ENCODE results near the gene ARPC1A. TPM values are rescaled to one million over a fixed set of nuclear protein-coding genes. Genes with fewer than 3 reads are reported as not detected.

The ARPC1A gene
- total RNA-seq, 1 donor from 2014 or later: 105 TPM

GRCh38 chr7:99381664-99382075, 56.0 kb downstream of the ARPC1A start:
- TF ChIP-seq CTCF (IDR thresholded peaks at IDR 0.05): no peak
- peaks cover 25% of the 10 kb centered on the region for H3K4me1 Mint-ChIP-seq (ENCODE audit: unreplicated experiment)
- H3K36me3 Mint-ChIP-seq (ENCODE audit: unreplicated experiment): peaks cover 7% of the 10 kb centered on the region
- H3K9me3 Mint-ChIP-seq (ENCODE audit: unreplicated experiment): no peaks in the 10 kb centered on the region
- H3K4me3 Mint-ChIP-seq (ENCODE audit: unreplicated experiment): no peak overlapping the region
- no peak for DNase-seq (ENCODE audit: extremely low spot score, unreplicated experiment)
- H3K27me3 Mint-ChIP-seq (ENCODE audit: unreplicated experiment): no peaks in the 10 kb centered on the region
- peak overlapping the region; percentile 34 for H3K27ac Mint-ChIP-seq (ENCODE audit: unreplicated experiment)

- H3K4me3 Mint-ChIP-seq (ENCODE audit: unreplicated experiment): no peak overlapping the region
- DNase-seq (ENCODE audit: extremely low spot score, unreplicated experiment): no peak
- peaks cover 9% of the 10 kb centered on the region for H3K36me3 Mint-ChIP-seq (ENCODE audit: unreplicated experiment)
- no peaks in the 10 kb centered on the region for H3K9me3 Mint-ChIP-seq (ENCODE audit: unreplicated experiment)
- no peaks in the 10 kb centered on the region for H3K27me3 Mint-ChIP-seq (ENCODE audit: unreplicated experiment)
- no peak for TF ChIP-seq CTCF (IDR thresholded peaks at IDR 0.05)
- peaks cover 24% of the 10 kb centered on the region for H3K4me1 Mint-ChIP-seq (ENCODE audit: unreplicated experiment)
- H3K27ac Mint-ChIP-seq (ENCODE audit: unreplicated experiment): no peak overlapping the region
These were observed 57.5 kb downstream of the ARPC1A start for GRCh38 chr7:99383203-99383602.

GRCh38 chr7:99383791-99384370, 58.2 kb downstream of the ARPC1A start:
- H3K4me3 Mint-ChIP-seq (ENCODE audit: unreplicated experiment): no peak overlapping the region
- TF ChIP-seq CTCF (IDR thresholded peaks at IDR 0.05): no peak
- no peaks in the 10 kb centered on the region for H3K9me3 Mint-ChIP-seq (ENCODE audit: unreplicated experiment)
- no peak for DNase-seq (ENCODE audit: extremely low spot score, unreplicated experiment)
- H3K27ac Mint-ChIP-seq (ENCODE audit: unreplicated experiment): no peak overlapping the region
- no peaks in the 10 kb centered on the region for H3K27me3 Mint-ChIP-seq (ENCODE audit: unreplicated experiment)
- H3K4me1 Mint-ChIP-seq (ENCODE audit: unreplicated experiment): peaks cover 24% of the 10 kb centered on the region
- H3K36me3 Mint-ChIP-seq (ENCODE audit: unreplicated experiment): peaks cover 9% of the 10 kb centered on the region

- DNase-seq (ENCODE audit: extremely low spot score, unreplicated experiment): no peak
These were observed 58.8 kb downstream of the ARPC1A start for GRCh38 chr7:99384523-99384922.

GRCh38 chr7:99385564-99385963, 59.9 kb downstream of the ARPC1A start:
- peaks cover 11% of the 10 kb centered on the region for H3K36me3 Mint-ChIP-seq (ENCODE audit: unreplicated experiment)
- no peak overlapping the region for H3K27ac Mint-ChIP-seq (ENCODE audit: unreplicated experiment)
- no peak for TF ChIP-seq CTCF (IDR thresholded peaks at IDR 0.05)
- peaks cover 7% of the 10 kb centered on the region for H3K4me1 Mint-ChIP-seq (ENCODE audit: unreplicated experiment)
- no peaks in the 10 kb centered on the region for H3K9me3 Mint-ChIP-seq (ENCODE audit: unreplicated experiment)
- DNase-seq (ENCODE audit: extremely low spot score, unreplicated experiment): no peak
- no peaks in the 10 kb centered on the region for H3K27me3 Mint-ChIP-seq (ENCODE audit: unreplicated experiment)
- H3K4me3 Mint-ChIP-seq (ENCODE audit: unreplicated experiment): no peak overlapping the region

More at GRCh38 chr7:99384523-99384922, 58.8 kb downstream of the ARPC1A start:
- Mint-ChIP-seq H3K4me3 (ENCODE audit: unreplicated experiment) (no peak overlapping the region), H3K27me3 (ENCODE audit: unreplicated experiment) (no peaks in the 10 kb centered on the region), H3K4me1 (ENCODE audit: unreplicated experiment) (peaks cover 17% of the 10 kb centered on the region), H3K36me3 (ENCODE audit: unreplicated experiment) (peaks cover 11% of the 10 kb centered on the region), H3K9me3 (ENCODE audit: unreplicated experiment) (no peaks in the 10 kb centered on the region), H3K27ac (ENCODE audit: unreplicated experiment) (no peak overlapping the region)
- TF ChIP-seq CTCF (IDR thresholded peaks at IDR 0.05): no peak
